Common myeloid progenitor, CD34-positive (primary cell): ENCODE results near the gene MYL12B.

Experiments
- CTCF ChIA-PET: fragments of 350-600 bp; sonication (Branson Sonifier 250); formaldehyde crosslinking; loops from one replicate; lab custom pipeline; 2021; ENCODE audit warnings: antibody characterized with exemption; lab: Charles Lee
- POLR2A ChIA-PET: fragments of 350-600 bp; sonication (Branson Sonifier 250); formaldehyde crosslinking; loops from one replicate; lab custom pipeline; 2021; ENCODE audit warnings: antibody characterized with exemption; lab: Charles Lee
- DNase-seq, 3 donors: peaks; one replicate each; pipeline versions ENCODE4 v3.0.0 to v3.0.0-alpha.2; 2013
- H3K27ac ChIP-seq, 2 experiments: 1 replicate in 1 of 2; 2 replicates in 1 of 2; pipeline ENCODE4 v1.7.0; 2013; ENCODE audit warnings: inconsistent platforms in 2 of 2, low read length in 2 of 2, mild to moderate bottlenecking in 2 of 2, low read depth in 1 of 2, moderate library complexity in 1 of 2; ENCODE audit not compliant: severe bottlenecking in 2 of 2, insufficient read depth in 1 of 2, poor library complexity in 1 of 2
- H3K27me3 ChIP-seq, 5 experiments: replicated peaks in 2 of 5; 1 replicate in 3 of 5; 2 replicates in 2 of 5; pipeline versions ENCODE4 v1.6.1 to v1.7.0; 2013; ENCODE audit warnings: low read length in 4 of 5, mild to moderate bottlenecking in 2 of 5, moderate library complexity in 2 of 5, inconsistent platforms in 1 of 5; ENCODE audit not compliant: insufficient read depth in 5 of 5, control insufficient read depth in 4 of 5
- H3K36me3 ChIP-seq, 4 experiments: 1 replicate in 2 of 4; 2 replicates in 2 of 4; pipeline versions ENCODE4 v1.6.1 to v1.7.0; 2013; ENCODE audit warnings: low read length in 3 of 4, control low read depth in 1 of 4, mild to moderate bottlenecking in 1 of 4; ENCODE audit not compliant: control insufficient read depth in 4 of 4, insufficient read depth in 4 of 4
- H3K4me1 ChIP-seq, 4 experiments: 1 replicate in 3 of 4; 2 replicates in 1 of 4; pipeline versions ENCODE4 v1.6.1 to v1.7.1; 2013; ENCODE audit warnings: low read length in 3 of 4, mild to moderate bottlenecking in 3 of 4, control low read depth in 1 of 4, inconsistent platforms in 1 of 4, moderate library complexity in 1 of 4; ENCODE audit not compliant: control insufficient read depth in 4 of 4, insufficient read depth in 4 of 4; ENCODE audit errors: control extremely low read depth in 1 of 4
- H3K4me3 ChIP-seq, 7 experiments: 1 replicate in 4 of 7; 2 replicates in 3 of 7; pipeline versions ENCODE4 v1.5.1 to v1.7.0; 2013; ENCODE audit warnings: mild to moderate bottlenecking in 7 of 7, low read length in 6 of 7, moderate library complexity in 6 of 7, inconsistent platforms in 2 of 7, low read depth in 2 of 7, control low read depth in 1 of 7; ENCODE audit not compliant: insufficient read depth in 4 of 7, control insufficient read depth in 1 of 7; ENCODE audit errors: extremely low read depth in 1 of 7
- H3K9me3 ChIP-seq, 5 experiments: 1 replicate in 4 of 5; 2 replicates in 1 of 5; pipeline versions ENCODE4 v1.6.1 to v1.7.1; 2013; ENCODE audit warnings: low read length in 4 of 5, mild to moderate bottlenecking in 2 of 5, inconsistent platforms in 1 of 5, low read depth in 1 of 5, moderate library complexity in 1 of 5; ENCODE audit not compliant: control insufficient read depth in 4 of 5, insufficient read depth in 2 of 5; ENCODE audit errors: control extremely low read depth in 1 of 5
- WGBS: methylation state at CpG from one replicate; pipeline ENCODE4 v1.1.5; 2013; ENCODE audit not compliant: insufficient coverage; 5-methylcytosine and 5-hydroxymethylcytosine counted together

MYL12B gene

GRCh38 chr18:3321133-3321812 lies 59.3 kb downstream of the MYL12B start:
- ChIA-PET POLR2A (no interaction called here), CTCF (no interaction called here)
- peak in 2 of 3 donors; percentile 28 to 43 for DNase-seq
- Histone ChIP-seq H3K4me3 (no peak overlapping the region), H3K27me3 (no peaks in the 10 kb centered on the region), H3K9me3 (peaks cover 0 to 8% (median 0%) of the 10 kb centered on the region in 5 experiments), H3K27ac (no peak overlapping the region), H3K36me3 (no peaks in the 10 kb centered on the region), H3K4me1 (peaks cover 0 to 6% (median 0%) of the 10 kb centered on the region in 4 experiments)
- 85% methylated on average over 3 of the region's 3 CpGs for WGBS

- Histone ChIP-seq H3K4me1 (peaks cover 0 to 6% (median 0%) of the 10 kb centered on the region in 4 experiments), H3K36me3 (no peaks in the 10 kb centered on the region), H3K27ac (no peak overlapping the region), H3K27me3 (no peaks in the 10 kb centered on the region), H3K9me3 (no peaks in the 10 kb centered on the region), H3K4me3 (no peak overlapping the region)
- CTCF ChIA-PET, result interaction anchor here (1.3 kb wide), 1 partner anchor 60 kb away, joined by 3 read pairs; no protein-coding TSS in a partner anchor
- whole genome bisulfite sequencing, result 2% methylated on average over 4 of the region's 4 CpGs
- POLR2A ChIA-PET, result no interaction called here
- peak in 2 of 3 donors; percentile 54 to 70 for DNase-seq
These were observed 62.0 kb downstream of the MYL12B start for GRCh38 chr18:3323900-3324299.
